Activated CD4-positive, alpha-beta T cell treated with anti-CD3 and anti-CD28 coated beads for 1 hour (primary cell): ENCODE data around the gene ZNF467.

Experiments used
- DNase-seq: peaks from one replicate; pipeline ENCODE4 v3.0.0-alpha.2; 2020

ZNF467 gene, protein sequence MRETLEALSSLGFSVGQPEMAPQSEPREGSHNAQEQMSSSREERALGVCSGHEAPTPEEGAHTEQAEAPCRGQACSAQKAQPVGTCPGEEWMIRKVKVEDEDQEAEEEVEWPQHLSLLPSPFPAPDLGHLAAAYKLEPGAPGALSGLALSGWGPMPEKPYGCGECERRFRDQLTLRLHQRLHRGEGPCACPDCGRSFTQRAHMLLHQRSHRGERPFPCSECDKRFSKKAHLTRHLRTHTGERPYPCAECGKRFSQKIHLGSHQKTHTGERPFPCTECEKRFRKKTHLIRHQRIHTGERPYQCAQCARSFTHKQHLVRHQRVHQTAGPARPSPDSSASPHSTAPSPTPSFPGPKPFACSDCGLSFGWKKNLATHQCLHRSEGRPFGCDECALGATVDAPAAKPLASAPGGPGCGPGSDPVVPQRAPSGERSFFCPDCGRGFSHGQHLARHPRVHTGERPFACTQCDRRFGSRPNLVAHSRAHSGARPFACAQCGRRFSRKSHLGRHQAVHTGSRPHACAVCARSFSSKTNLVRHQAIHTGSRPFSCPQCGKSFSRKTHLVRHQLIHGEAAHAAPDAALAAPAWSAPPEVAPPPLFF

DNA sequence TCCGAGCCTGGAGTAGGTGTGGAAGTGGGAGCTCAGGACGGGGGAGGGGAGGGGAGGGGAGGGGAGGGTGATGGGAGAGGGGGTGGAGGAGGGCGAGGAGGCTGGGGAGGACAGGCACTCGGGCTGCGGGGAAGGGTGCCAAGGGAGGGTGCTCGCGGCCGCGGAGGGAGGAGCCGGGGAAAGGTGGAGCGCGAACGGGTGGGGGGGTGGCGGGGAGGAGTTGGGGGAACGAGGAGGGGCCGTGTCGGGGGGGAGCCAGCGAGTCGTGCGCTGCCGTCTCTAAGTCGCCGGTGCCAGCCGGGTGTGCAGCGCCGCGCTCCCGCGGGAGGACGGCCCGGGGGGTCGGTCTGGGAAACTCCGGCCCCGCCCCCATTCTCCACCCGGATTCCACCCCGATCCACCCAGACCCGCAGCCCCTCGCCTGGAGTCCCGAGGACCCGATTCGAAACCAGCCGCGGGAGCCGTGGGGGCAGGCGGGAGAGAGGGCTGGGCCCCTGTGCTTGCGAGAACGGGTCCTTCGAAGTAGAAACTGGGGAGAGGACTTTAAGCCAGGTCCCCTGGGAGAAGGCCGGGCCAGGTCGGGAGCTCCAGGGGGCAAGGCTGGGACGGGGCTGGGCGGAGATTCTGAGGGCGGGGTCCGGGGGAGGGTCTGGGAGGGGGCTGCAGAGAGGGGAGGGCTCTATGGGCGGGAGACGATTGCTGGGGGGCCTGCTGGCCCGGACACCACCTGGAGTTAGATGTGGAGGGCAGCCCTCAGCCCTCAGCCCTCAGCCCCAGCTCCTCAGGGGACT is at the start of gene ZNF467:
ZNF467 (minus strand) TSS at position 143 of the 791 bp plus-strand sequence. CDS start 2,556 bp downstream, outside the sequence.
- DNase-seq = peak; percentile 29

DNA sequence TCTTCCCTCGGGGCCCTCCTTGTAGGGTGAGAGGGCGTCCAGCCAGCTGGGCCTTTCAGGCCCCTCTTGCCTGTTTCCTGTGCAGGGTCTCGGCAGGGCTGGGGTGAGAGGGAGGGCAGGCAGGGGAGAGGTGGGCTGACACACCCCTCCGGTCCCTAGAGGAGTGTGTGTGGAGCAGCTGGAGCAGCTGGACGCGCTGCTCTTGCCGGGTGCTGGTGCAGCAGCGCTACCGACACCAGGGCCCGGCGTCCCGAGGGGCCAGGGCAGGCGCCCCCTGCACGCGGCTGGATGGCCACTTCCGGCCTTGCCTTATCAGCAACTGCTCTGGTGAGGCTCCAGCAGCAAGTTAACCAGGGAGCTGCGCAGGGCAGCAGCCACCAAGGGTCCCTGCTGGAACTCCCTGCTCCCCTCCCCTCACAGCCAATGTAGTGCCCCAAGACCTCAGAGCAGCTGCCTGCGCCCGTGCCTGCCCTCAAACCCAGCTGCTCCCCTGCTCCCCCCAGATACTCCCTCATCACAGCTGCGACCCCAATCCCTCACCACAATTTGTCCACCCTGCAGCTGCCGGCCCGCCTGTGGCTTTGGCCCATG is 49.1 kb upstream of the ZNF467 start:
- no peak for DNase-seq

DNA sequence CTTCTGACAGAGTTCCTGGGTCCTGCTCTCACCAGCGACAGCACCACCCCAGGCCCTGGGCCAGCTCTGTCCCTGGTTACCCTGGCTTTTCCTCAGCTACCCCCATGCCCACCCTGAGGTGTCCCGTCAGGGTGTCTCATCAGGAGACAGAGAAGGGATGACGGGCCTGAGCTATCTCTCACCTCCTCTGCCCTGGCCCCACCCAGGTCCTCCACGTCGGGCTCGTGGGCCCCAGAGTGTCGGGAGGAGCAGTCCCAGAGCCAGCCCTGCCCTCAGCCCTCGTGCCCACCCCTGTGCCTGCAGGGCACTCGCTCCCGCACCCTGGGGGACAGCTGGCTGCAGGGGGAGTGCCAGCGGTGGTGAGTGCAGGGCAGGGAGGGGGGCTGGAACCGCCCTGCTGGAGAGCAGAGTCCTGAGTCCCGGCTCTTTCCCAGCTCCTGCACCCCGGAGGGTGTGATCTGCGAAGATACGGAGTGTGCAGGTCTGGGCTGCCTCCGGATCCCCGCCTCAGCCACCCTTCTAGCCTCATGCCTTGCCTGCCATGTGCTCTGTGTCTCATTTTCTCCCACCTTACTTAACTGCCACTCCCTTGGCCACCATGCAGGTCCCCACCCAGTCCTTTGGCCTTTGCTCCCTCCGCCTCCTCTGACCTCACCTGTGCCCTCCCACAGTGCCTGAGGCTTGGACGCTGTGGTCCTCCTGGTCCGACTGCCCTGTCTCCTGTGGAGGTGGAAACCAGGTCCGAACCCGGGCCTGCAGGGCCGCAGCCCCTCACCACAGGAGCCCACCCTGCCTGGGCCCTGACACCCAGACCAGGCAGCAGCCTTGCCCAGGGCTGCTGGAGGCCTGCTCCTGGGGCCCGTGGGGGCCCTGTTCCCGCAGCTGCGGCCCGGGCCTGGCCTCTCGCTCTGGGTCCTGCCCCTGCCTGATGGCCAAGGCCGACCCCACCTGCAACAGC is 48.1 kb upstream of the ZNF467 start:
- no peak for DNase-seq

DNA sequence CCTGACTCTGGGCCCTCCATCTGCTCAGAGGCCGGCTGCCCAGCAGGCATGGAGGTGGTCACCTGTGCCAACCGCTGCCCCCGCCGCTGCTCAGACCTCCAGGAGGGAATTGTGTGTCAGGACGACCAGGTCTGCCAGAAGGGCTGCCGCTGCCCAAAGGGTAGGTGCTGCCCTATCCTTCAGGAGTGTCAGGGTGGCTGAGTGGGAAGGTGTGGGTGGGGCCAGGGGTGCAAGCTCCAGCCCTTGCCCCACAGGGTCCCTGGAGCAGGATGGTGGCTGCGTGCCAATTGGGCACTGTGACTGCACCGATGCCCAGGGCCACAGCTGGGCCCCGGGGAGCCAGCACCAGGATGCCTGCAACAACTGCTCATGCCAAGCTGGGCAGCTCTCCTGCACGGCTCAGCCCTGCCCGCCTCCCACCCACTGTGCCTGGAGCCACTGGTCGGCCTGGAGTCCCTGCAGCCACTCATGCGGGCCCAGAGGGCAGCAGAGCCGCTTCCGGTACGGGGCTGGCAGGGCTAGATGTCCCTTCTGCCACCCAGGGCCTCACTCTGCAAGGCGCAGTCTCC is 47.3 kb upstream of the ZNF467 start:
- DNase-seq = no peak

DNA sequence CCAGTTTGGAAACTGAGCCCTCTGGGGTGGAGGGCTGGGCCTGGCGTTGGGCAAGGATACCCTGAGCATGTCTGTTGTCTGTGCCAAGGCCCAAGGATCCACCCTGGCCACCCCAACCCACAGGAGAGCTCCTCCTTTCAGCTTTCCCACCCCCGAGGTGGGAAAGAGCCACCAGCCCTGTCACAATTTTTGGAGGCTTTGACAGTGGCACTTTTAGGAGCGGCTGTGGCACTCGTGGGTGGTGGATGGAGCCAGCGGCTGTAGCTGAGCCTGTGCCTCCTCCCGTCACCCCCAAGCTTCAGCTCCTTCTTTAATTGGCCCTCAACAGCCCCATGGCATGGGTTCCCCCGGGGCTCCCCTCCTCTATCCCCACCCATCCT is 46.6 kb upstream of the ZNF467 start:
- DNase-seq = no peak

DNA sequence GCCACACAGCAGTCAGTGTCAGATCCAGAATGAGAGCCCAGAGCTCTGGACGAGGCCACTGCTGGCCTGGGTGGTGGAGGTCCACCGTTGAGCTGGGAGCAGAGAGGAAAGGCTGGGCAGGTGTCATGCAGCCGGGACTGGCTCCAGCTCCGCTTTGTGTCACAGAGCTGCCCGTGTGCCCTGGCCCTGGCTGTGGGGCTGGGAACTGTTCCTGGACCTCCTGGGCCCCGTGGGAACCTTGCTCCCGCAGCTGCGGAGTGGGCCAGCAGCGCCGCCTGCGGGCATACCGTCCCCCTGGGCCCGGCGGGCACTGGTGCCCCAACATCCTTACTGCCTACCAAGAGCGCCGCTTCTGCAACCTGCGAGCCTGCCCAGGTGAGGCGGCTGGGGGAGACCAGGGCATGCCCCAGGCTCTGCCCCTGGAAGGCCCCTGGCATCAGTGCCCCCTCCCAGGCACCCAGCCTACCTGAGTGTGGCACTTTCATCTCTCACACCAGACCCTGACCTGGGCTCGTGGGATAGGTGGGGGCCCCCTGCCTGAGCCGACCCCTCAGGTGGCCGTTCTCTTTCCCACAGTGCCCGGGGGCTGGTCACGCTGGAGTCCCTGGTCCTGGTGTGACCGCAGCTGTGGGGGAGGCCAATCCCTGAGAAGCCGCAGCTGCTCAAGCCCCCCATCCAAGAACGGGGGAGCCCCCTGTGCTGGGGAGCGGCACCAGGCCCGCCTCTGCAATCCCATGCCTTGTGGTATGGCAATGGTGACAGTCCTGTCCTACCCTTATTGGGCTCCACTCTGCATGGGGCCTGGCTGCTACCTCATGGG is 46.0 kb upstream of the ZNF467 start:
- no peak for DNase-seq

DNA sequence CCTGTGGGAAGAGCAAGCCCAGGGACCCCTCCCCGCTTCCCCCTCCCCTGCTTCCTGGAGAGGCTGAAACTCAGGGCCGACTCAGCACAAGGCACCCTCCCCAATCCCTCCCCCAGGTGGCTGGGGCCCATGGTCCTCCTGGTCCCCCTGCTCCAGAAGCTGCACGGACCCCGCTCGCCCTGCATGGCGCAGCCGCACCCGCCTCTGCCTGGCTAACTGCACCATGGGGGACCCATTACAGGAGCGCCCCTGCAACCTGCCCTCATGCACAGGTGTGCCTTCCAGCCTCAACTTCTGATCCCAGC is 45.1 kb upstream of the ZNF467 start:
- DNase-seq = no peak

DNA sequence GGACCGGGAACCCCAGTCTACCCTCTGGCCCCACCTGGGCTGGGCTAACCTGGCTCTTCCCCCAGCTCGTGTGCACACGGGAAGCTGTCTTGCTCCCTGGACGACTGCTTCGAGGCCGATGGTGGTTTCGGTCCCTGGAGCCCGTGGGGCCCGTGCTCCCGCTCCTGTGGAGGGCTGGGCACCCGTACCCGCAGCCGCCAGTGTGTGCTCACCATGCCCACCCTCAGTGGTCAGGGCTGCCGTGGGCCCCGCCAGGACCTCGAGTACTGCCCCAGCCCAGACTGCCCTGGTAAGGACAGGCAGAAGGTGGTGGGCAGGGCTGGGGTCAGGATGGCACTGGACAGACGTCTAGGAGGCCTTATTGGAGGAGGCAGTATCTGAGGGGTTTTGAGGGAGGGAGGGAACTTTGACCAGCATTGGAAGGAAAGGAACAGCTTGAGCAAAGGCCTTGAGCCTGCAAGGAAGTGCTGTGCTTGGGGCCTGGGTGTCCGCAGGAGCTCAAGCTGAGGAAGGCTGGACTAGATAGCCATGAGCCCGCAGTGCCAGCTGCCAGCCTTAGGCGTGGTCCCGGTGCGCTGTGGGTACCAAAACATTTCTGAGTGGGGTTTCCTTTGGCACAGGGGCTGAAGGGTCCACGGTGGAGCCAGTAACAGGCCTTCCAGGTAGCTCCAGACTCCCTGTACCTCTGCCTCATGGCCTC is 44.6 kb upstream of the ZNF467 start:
- DNase-seq = no peak

DNA sequence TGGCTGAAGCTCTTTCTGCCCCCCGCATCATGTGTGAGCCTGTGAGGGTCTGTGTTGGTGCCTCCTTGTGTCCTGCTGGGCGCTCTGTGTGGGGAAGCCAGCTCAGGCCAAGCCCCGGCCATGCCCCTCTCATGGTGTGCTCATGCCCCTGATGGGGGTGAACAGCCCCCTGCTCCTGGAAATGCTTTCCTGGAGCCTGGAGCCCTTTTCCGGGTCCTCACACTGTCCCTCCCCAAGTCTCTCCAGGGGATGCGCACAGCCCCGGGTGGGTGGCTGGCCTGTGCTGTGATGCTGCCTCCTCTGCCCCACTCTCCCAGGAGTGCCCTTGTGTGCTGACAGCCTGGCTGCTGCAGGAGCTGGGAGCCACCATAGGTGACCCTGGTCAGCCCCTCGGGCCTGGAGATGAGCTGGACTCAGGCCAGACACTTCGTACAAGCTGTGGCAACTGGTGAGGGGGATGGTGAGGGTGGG is 43.9 kb upstream of the ZNF467 start:
- no peak for DNase-seq

DNA sequence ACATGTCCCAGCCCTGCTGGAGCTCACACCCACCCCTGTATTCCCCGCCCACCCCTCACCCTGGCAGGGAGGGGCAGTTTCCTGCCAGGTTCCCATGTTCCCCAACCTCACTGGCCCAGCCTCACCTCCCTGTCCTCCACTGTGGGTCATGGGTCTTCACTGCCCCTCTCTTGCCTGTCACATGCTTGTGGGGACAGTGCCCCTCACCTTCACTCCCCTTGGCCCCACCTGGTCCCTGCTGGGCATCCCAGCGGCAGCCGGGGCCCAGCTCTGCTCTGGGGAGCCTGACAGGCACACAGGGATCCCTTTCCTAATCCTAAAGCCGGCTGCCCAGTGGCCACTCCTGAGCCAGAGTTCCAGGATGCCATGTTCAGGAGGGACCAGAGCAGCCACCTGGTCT is 43.4 kb upstream of the ZNF467 start:
- no peak for DNase-seq

DNA sequence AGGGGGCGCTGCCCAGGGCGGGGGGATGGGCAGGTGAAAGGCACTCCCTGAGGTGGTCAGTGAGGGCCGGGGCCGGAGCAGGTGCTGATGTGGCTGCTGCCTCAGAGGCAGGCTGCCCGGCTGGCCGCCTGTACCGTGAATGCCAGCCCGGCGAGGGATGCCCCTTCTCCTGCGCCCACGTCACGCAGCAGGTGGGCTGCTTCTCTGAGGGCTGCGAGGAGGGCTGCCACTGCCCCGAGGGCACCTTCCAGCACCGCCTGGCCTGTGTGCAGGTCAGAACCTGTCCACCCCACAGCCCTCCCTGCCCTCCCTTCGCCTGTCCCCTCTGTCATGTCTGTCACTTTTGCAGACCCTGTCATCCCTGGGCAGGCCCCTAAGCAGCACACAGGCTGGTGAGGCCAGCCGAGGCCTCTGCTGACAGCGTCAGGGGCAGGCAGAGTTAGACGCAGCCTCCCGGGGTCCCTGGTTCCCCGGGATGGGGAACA is 42.9 kb upstream of the ZNF467 start:
- no peak for DNase-seq

DNA sequence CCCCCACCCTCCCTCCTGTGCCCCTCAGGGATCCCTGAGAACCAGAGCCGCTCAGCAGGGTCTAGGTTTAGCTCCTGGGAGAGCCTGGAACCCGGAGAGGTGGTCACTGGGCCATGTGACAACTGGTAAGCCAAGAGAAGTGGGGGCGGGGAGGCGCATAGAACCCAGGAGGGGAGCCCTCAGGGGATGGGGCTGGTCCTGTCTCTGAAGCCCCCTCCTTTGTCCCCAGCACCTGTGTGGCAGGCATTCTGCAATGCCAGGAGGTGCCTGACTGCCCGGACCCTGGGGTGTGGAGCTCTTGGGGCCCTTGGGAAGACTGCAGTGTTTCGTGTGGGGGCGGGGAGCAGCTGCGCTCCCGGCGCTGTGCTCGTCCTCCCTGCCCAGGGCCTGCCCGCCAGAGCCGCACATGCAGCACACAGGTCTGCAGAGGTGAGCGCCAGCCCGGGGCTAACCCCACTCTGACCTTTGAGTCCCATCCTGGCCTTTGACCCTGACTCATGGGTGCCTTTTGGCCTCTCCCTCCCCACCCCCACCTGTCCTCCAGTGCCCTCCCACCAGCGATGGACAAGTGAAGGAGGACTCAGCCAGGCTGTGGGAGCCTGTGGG is 42.4 kb upstream of the ZNF467 start:
- no peak for DNase-seq

DNA sequence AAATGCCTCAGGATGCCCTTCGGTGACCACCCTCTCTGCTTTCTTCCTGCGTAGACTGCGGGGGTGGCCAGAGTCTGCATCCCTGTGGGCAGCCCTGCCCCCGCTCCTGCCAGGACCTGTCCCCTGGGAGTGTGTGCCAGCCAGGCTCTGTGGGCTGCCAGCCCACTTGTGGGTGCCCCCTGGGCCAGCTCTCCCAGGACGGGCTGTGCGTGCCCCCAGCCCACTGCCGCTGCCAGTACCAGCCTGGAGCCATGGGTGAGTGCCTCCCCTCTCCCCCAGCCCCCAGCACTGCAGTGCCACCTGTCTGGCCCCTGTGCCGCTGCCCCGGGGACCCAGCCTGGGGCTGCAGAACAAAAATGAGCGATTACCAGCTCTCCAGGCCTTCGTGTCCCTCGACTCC is 41.7 kb upstream of the ZNF467 start:
- no peak for DNase-seq

DNA sequence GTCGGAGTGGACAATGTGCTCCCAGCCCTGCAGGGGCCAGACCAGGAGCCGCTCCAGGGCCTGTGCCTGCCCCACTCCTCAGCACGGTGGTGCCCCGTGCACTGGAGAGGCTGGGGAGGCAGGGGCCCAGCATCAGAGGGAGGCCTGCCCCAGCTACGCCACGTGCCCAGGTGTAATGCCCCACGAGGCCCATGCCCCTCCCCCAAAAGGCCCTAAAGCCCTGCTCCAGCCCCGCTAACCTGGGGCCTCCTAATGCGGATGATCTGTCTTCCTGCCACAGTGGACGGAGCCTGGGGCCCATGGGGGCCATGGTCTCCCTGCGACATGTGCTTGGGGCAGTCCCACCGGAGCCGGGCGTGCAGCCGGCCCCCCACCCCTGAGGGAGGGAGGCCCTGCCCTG is 41.1 kb upstream of the ZNF467 start:
- no peak for DNase-seq

DNA sequence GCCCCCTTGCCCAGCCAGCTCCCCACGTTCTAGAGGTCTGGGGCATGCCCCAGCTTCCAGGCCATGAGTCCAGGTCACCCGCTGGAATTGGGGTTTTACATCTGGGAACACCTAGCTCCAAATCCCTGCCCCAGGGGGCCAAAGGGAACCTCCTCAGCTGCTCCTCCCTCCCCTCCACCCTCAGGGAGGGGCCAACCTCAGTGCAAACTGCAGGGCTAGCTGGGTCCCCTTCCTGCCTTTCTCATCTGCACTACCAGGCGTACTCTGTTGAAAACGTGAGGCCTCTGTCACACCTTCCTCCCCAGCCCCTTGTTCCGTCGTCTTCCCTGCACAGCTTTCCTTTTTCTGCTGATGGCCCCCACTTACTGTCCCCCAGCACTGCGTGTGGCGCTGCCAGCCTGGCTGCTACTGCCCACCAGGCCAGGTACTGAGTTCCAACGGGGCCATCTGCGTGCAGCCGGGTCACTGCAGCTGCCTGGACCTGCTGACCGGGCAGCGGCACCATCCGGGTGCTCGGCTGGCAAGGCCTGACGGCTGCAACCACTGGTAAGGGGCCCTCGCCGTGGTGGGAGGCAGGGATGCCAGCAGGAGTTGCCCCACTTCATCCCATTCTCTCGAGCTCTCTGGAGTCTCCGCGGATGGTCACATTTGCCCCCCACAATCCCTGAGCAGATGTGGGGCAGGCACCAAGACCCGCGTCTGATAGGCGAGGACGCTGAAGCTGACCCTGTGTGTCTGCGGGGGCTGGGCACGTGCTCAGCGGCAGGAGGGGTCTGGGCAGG is 40.1 kb upstream of the ZNF467 start:
- no peak for DNase-seq

DNA sequence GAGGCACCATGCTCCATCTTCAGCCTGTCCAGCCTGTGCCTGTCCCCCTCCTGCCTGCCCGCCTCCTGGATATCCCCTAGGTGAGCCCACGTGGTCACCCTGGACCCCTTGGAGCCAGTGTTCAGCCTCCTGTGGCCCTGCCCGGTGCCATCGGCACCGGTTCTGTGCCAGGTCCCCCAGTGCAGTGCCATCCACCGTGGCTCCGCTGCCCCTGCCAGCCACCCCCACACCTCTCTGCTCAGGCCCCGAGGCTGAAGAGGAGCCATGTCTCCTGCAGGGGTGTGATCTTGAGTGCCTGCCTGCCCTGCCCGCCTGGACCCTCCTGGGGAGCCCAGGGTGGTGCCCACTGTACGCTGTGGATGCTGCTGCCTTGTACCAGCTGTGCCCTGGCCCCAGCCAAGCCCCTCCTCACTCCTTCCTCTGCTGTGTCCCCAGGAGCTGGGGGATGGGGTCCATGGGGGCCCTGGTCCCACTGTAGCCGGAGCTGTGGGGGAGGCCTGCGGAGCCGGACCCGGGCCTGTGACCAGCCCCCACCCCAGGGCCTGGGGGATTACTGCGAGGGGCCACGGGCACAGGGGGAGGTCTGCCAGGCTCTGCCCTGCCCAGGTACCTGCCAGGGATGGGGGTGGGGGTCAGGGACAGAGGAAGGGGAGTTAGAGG is 38.6 kb upstream of the ZNF467 start:
- DNase-seq = no peak

DNA sequence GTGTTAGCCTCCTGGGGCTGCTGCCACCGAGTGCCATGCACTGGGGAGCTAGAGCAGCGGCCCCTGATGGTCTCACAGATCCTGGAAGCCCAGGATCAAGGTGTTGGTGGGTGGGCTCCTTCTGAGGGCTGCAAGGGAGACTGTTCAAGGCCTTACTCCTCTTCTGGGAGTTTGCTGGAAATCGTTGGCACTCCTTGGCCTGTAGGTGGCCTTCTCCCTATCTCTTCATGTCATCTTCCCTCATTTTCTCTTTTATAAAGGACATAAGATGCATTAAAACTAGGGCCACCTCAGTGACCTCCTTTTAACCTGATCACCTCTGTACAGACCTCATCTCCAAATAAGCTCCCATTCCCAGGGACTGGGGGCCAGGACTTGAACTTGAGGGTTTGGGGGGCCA is 37.8 kb upstream of the ZNF467 start:
- DNase-seq = no peak

DNA sequence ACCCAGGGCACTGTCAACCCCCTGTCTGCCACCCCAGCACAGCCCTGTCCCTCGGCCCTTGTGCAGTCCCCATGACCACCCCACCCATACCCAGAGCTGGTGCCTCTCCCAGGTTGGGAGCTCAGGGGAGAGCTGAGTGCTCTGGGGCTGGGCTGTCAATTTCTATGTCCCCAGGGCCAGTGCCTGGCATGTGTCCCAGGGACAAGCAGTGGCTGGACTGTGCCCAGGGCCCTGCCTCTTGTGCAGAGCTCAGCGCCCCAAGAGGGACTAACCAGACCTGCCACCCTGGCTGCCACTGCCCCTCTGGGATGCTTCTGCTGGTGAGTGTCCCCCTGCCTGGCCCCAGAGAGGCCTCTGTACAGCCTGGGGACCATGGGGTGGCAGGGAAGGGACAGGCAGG is 35.8 kb upstream of the ZNF467 start:
- DNase-seq = no peak
